Astrocyte of the hippocampus (primary cell): Measurements from ENCODE around the gene KIF20B.

Source experiments
- DNase-seq: peaks from one replicate; pipeline ENCODE4 v3.0.0; 2011; ENCODE audit warnings: low read depth, low spot score

KIF20B gene

GRCh38 chr10:89701242-89702120 is at the start of gene KIF20B:
Gene KIF20B, plus strand, starts transcription at chr10:89701590. Its CDS starts 3,705 bp downstream, at chr10:89705295.
- peak; percentile 99 for DNase-seq

- DNase-seq: no peak
These were observed 49.3 kb upstream of the KIF20B start for GRCh38 chr10:89651916-89652573.

GRCh38 chr10:89652806-89653370 is 48.5 kb upstream of the KIF20B start:
- no peak for DNase-seq

GRCh38 chr10:89653410-89653869 is 48.0 kb upstream of the KIF20B start:
- peak; percentile 94 for DNase-seq

GRCh38 chr10:89655722-89656121 is 45.7 kb upstream of the KIF20B start:
- DNase-seq: no peak

- DNase-seq: no peak
These were observed 44.1 kb upstream of the KIF20B start for GRCh38 chr10:89657302-89657701.

- peak; percentile 78 for DNase-seq
These were observed 42.0 kb upstream of the KIF20B start for GRCh38 chr10:89659143-89660131.

- no peak for DNase-seq
These were observed 38.8 kb upstream of the KIF20B start for GRCh38 chr10:89662596-89662995.

GRCh38 chr10:89663144-89663543 is 38.2 kb upstream of the KIF20B start:
- no peak for DNase-seq

- DNase-seq: no peak
These were observed 37.2 kb upstream of the KIF20B start for GRCh38 chr10:89664203-89664602.

- DNase-seq: no peak
These were observed 36.1 kb upstream of the KIF20B start for GRCh38 chr10:89665302-89665701.

GRCh38 chr10:89666138-89666537 is 35.3 kb upstream of the KIF20B start:
- no peak for DNase-seq

- DNase-seq: no peak
These were observed 32.9 kb upstream of the KIF20B start for GRCh38 chr10:89668386-89669071.

- no peak for DNase-seq
These were observed 31.4 kb upstream of the KIF20B start for GRCh38 chr10:89669985-89670384.

GRCh38 chr10:89670926-89671325 is 30.5 kb upstream of the KIF20B start:
- peak; percentile 29 for DNase-seq

GRCh38 chr10:89677341-89677740 is 24.0 kb upstream of the KIF20B start:
- DNase-seq: no peak

- DNase-seq: no peak
These were observed 21.4 kb upstream of the KIF20B start for GRCh38 chr10:89679986-89680385.

- DNase-seq: no peak
These were observed 17.5 kb upstream of the KIF20B start for GRCh38 chr10:89683883-89684282.

- no peak for DNase-seq
These were observed 16.8 kb upstream of the KIF20B start for GRCh38 chr10:89684604-89685003.

- no peak for DNase-seq
These were observed 15.5 kb upstream of the KIF20B start for GRCh38 chr10:89685936-89686335.

- DNase-seq: no peak
These were observed 11.4 kb upstream of the KIF20B start for GRCh38 chr10:89690027-89690426.
